HG03558 (cell line): ENCODE results near the gene DACT2.
"Not testable (repeated sequence)": the region's sequence is repeated elsewhere in the genome, so short reads cannot be mapped to it uniquely, and the experiment has no call there.

Experiments used
- ATAC-seq: cut with Tn5 transposase; IDR thresholded peaks from one replicate; pipeline ENCODE4 v1.9.1; 2021; ENCODE audit warnings: moderate number of reproducible peaks; ENCODE audit not compliant: unreplicated experiment; ENCODE audit errors: extremely low read depth

The DACT2 gene

GRCh38 chr6:168326294-168327261 lies 7.0 kb upstream of the DACT2 start:
- ATAC-seq = no peak

- ATAC-seq = no peak
Measured at GRCh38 chr6:168322966-168323365, 3.4 kb upstream of the DACT2 start.

GRCh38 chr6:168320634-168321033 lies 1.1 kb upstream of the DACT2 start:
- ATAC-seq = no peak

GRCh38 chr6:168318579-168319278 lies 848 bp downstream of the DACT2 start:
- no peak for ATAC-seq

- ATAC-seq = no peak
Measured at GRCh38 chr6:168318090-168318489, 1.5 kb downstream of the DACT2 start.

- ATAC-seq = no peak
Measured at GRCh38 chr6:168315596-168315995, 4.0 kb downstream of the DACT2 start.

GRCh38 chr6:168314948-168315347 lies 4.6 kb downstream of the DACT2 start:
- ATAC-seq = no peak

GRCh38 chr6:168314021-168314420 lies 5.6 kb downstream of the DACT2 start:
- no peak for ATAC-seq

- no peak for ATAC-seq
Measured at GRCh38 chr6:168313431-168314011, 6.1 kb downstream of the DACT2 start.

GRCh38 chr6:168312125-168312507 lies 7.5 kb downstream of the DACT2 start:
- ATAC-seq = not testable (repeated sequence)

- ATAC-seq = no peak
Measured at GRCh38 chr6:168311410-168312124, 8.0 kb downstream of the DACT2 start.

- ATAC-seq = no peak
Measured at GRCh38 chr6:168310945-168311344, 8.6 kb downstream of the DACT2 start.

GRCh38 chr6:168310403-168310802 lies 9.2 kb downstream of the DACT2 start:
- no peak for ATAC-seq

GRCh38 chr6:168309997-168310396 lies 9.6 kb downstream of the DACT2 start:
- no peak for ATAC-seq

GRCh38 chr6:168309183-168309582 lies 10.4 kb downstream of the DACT2 start:
- no peak for ATAC-seq

GRCh38 chr6:168308390-168309144 lies 11.0 kb downstream of the DACT2 start:
- ATAC-seq = no peak

- no peak for ATAC-seq
Measured at GRCh38 chr6:168307695-168308021, 11.9 kb downstream of the DACT2 start.

- ATAC-seq = no peak
Measured at GRCh38 chr6:168307015-168307694, 12.4 kb downstream of the DACT2 start.

GRCh38 chr6:168305863-168306262 lies 13.7 kb downstream of the DACT2 start:
- no peak for ATAC-seq
